ENCODE data around the gene BSN.

The BSN gene

GRCh38 chr3:49629451-49629850, 75.2 kb downstream of the BSN start:
- H3K9me3 ChIP-seq (ENCODE audit: control insufficient read depth, low read length), result peaks cover 8% of the 10 kb centered on the region

DNA sequence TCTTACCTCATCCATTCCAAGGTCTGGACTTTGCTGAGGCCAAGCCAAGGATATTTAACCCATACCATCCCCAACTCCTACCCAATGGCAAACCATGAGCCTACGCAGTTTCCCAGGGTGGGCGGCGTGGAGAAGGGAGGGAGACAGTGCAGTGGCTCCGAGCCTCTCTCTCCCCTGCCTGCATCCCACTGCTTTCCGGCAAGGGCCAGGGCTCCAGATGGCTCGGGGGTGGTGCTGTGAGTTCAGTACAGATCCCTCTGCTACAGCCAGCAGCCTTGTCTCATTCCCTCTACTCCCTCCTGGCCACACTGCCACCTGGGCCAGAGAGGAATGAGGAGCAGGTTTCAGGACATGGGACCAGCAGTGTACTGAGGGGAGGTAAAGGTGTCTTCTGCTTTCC, 75.6 kb downstream of the BSN start:
- Histone ChIP-seq H3K9me3 (ENCODE audit: control insufficient read depth, low read length) (peaks cover 8% of the 10 kb centered on the region), H3K4me3 (ENCODE audit: extremely low read depth, insufficient read depth, low read length, poor library complexity, severe bottlenecking) (no peak overlapping the region), H3K4me1 (ENCODE audit: control insufficient read depth, insufficient read depth, low read length, poor library complexity, severe bottlenecking) (peaks cover 9% of the 10 kb centered on the region), H3K36me3 (ENCODE audit: control insufficient read depth, insufficient read depth, low read length) (no peaks in the 10 kb centered on the region), H3K27ac (ENCODE audit: low read depth, low read length, severe bottlenecking) (no peak overlapping the region)
- 91% methylated on average over 5 of the region's 6 CpGs; no CpG with 5 or more reads in 1 of the 2 experiments for WGBS, 2 experiments (ENCODE audit: insufficient coverage in 2 of 2)

More at GRCh38 chr3:49629451-49629850, 75.2 kb downstream of the BSN start:
- no peak overlapping the region for H3K4me3 ChIP-seq (ENCODE audit: extremely low read depth, insufficient read depth, low read length, poor library complexity, severe bottlenecking)
- H3K4me1 ChIP-seq (ENCODE audit: control insufficient read depth, insufficient read depth, low read length, poor library complexity, severe bottlenecking), result peaks cover 9% of the 10 kb centered on the region
- H3K36me3 ChIP-seq (ENCODE audit: control insufficient read depth, insufficient read depth, low read length), result no peaks in the 10 kb centered on the region
- no peak overlapping the region for H3K27ac ChIP-seq (ENCODE audit: low read depth, low read length, severe bottlenecking)
- WGBS, 2 experiments (ENCODE audit: insufficient coverage in 2 of 2), result 90 to 93% methylated on average over 3 to 4 of the region's 4 CpGs

DNA sequence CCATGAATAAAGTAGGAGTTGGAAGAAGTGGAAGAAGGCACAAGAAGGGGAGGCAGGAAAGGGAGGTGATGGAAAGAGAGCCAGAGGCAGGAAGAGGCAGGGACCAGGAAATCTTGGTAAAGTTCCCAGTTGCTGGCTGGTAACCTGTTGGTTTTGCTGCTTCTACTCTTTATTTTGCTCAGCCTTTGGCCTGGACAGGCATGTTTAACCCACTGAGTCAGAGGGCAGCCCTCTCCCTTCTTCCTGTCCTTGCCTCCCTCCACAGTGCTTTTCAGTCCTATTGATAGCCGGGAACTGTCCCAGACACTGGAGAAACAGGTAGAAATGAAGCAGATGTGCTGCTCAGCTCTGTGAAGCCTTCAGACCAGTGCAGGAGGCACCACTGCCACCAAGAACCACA, 76.5 kb downstream of the BSN start:
- peaks cover 6% of the 10 kb centered on the region for H3K4me1 ChIP-seq (ENCODE audit: control insufficient read depth, insufficient read depth, low read length, poor library complexity, severe bottlenecking)
- WGBS, 2 experiments (ENCODE audit: insufficient coverage in 2 of 2), result 100% methylated on average over 1 of the region's 1 CpG; no CpG with 5 or more reads in 1 of the 2 experiments
- H3K27ac ChIP-seq (ENCODE audit: low read depth, low read length, severe bottlenecking), result no peak overlapping the region
- H3K9me3 ChIP-seq (ENCODE audit: control insufficient read depth, low read length), result peaks cover 8% of the 10 kb centered on the region
- no peak overlapping the region for H3K4me3 ChIP-seq (ENCODE audit: extremely low read depth, insufficient read depth, low read length, poor library complexity, severe bottlenecking)
- no peaks in the 10 kb centered on the region for H3K36me3 ChIP-seq (ENCODE audit: control insufficient read depth, insufficient read depth, low read length)

DNA sequence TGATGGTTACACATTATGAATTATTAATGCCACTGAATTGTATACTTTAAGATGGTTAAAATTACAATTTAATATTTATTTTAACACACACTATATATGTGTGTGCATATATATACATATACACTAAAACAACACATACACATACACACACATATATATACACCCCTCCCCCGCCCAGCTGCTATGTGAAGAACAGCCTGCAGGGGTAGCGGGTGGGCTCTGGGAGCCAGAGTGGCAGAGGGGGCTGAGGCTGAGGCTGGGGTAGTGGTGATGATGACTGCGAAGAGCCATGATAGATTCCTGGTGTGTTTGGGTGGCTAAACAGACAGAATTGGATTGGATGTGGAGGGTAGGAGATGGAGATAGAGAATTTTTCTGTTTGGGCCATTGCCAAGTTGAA, 80.5 kb downstream of the BSN start:
- Histone ChIP-seq H3K4me3 (ENCODE audit: extremely low read depth, insufficient read depth, low read length, poor library complexity, severe bottlenecking) (no peak overlapping the region), H3K9me3 (ENCODE audit: control insufficient read depth, low read length) (peaks cover 8% of the 10 kb centered on the region), H3K36me3 (ENCODE audit: control insufficient read depth, insufficient read depth, low read length) (no peaks in the 10 kb centered on the region), H3K4me1 (ENCODE audit: control insufficient read depth, insufficient read depth, low read length, poor library complexity, severe bottlenecking) (peaks cover 15% of the 10 kb centered on the region), H3K27ac (ENCODE audit: low read depth, low read length, severe bottlenecking) (no peak overlapping the region)
- 62 to 83% methylated on average over 2 of the region's 3 CpGs for WGBS, 2 experiments (ENCODE audit: insufficient coverage in 2 of 2)

DNA sequence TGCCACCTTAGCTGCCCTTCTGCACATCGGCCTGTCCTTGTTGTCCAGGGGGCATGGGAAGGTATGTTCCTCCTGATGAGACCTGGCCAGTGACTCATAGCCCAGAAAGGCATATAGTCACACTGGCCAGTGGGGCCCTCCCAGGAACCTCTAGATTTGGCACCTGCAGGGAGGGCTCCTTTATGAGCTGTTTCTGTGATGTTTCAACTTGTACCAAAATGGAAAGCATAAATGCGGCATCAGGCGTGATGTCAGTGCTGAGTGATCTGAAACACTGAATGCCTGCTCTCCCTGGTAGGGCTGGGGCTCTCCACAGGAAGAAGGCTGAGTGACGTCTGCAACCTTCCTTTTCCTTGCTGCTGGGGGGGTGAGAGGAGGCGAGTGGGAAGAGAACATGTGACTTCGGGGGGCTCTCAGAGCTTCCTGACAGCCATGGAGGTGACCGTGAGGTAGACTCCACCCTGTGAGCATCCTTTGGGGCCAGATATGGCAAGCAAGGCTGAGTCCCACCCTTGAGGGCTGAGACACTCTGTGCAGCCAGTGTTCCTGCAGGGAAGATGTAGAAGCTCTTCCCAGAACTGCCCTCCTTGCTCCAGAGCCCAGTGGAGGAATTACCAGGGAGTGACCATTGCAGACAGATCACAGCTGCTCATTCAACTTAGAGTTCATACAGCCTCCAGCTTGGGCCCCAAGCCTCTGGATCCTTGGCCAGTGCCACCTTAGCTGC, 82.8 kb downstream of the BSN start:
- no peak overlapping the region for H3K27ac ChIP-seq (ENCODE audit: low read depth, low read length, severe bottlenecking)
- WGBS, 2 experiments (ENCODE audit: insufficient coverage in 2 of 2), result 74 to 76% methylated on average over 6 to 7 of the region's 7 CpGs
- H3K36me3 ChIP-seq (ENCODE audit: control insufficient read depth, insufficient read depth, low read length), result no peaks in the 10 kb centered on the region
- H3K4me1 ChIP-seq (ENCODE audit: control insufficient read depth, insufficient read depth, low read length, poor library complexity, severe bottlenecking), result peaks cover 15% of the 10 kb centered on the region
- no peaks in the 10 kb centered on the region for H3K9me3 ChIP-seq (ENCODE audit: control insufficient read depth, low read length)
- H3K4me3 ChIP-seq (ENCODE audit: extremely low read depth, insufficient read depth, low read length, poor library complexity, severe bottlenecking), result no peak overlapping the region

DNA sequence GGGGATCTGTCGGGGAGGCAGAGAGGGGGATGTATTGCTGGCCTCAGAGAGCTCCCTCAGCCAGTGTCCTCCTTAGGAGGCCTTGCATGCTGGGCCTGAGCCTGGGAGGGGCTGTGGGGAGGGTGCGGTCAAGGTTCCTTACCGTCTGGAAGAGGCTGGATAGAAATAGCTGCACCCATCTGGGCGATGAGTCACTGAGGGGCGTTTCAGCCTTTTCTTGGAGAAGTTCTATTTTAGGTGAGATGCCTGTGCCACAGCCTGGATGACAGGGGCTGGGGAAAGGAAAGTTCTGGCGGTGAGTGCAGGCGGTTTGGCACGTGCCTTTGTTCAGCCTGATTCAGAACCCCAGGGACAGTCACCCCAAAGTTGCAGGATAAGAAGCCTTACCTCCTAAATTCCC, 84.2 kb downstream of the BSN start:
- Histone ChIP-seq H3K36me3 (ENCODE audit: control insufficient read depth, insufficient read depth, low read length) (no peaks in the 10 kb centered on the region), H3K4me1 (ENCODE audit: control insufficient read depth, insufficient read depth, low read length, poor library complexity, severe bottlenecking) (peaks cover 15% of the 10 kb centered on the region), H3K9me3 (ENCODE audit: control insufficient read depth, low read length) (no peaks in the 10 kb centered on the region), H3K27ac (ENCODE audit: low read depth, low read length, severe bottlenecking) (no peak overlapping the region), H3K4me3 (ENCODE audit: extremely low read depth, insufficient read depth, low read length, poor library complexity, severe bottlenecking) (no peak overlapping the region)
- WGBS, 2 experiments (ENCODE audit: insufficient coverage in 2 of 2), result 60 to 83% methylated on average over 5 to 8 of the region's 8 CpGs

DNA sequence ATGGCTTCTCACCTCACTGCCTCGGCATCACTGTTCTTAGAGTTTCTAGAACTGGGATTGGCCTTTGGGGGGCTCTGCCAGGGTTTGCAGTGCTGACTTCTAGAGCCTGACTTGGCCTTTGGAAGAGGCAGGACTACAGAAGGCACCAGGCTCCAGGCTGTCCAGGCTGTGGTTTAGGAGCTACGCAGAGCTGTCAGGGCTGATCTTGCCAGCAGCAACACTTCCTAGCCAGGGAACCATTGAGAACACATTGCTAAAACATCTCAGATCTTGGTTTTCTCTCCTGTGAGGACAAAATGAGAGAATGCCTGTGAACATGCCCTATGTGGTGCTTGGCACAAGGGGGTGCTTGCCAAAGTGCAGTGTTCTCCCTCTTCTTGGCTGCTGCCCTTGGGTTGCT, 85.3 kb downstream of the BSN start:
- Histone ChIP-seq H3K9me3 (ENCODE audit: control insufficient read depth, low read length) (no peaks in the 10 kb centered on the region), H3K27ac (ENCODE audit: low read depth, low read length, severe bottlenecking) (no peak overlapping the region), H3K36me3 (ENCODE audit: control insufficient read depth, insufficient read depth, low read length) (no peaks in the 10 kb centered on the region), H3K4me1 (ENCODE audit: control insufficient read depth, insufficient read depth, low read length, poor library complexity, severe bottlenecking) (peaks cover 15% of the 10 kb centered on the region), H3K4me3 (ENCODE audit: extremely low read depth, insufficient read depth, low read length, poor library complexity, severe bottlenecking) (no peak overlapping the region)
- 92 to 100% methylated on average over 1 to 2 of the region's 2 CpGs for WGBS, 2 experiments (ENCODE audit: insufficient coverage in 2 of 2)

GRCh38 chr3:49641292-49641691, 87.0 kb downstream of the BSN start:
- 70 to 80% methylated on average over 5 to 6 of the region's 7 CpGs for WGBS, 2 experiments (ENCODE audit: insufficient coverage in 2 of 2)
- Histone ChIP-seq H3K4me1 (ENCODE audit: control insufficient read depth, insufficient read depth, low read length, poor library complexity, severe bottlenecking) (peaks cover 15% of the 10 kb centered on the region), H3K9me3 (ENCODE audit: control insufficient read depth, low read length) (no peaks in the 10 kb centered on the region), H3K27ac (ENCODE audit: low read depth, low read length, severe bottlenecking) (no peak overlapping the region), H3K4me3 (ENCODE audit: extremely low read depth, insufficient read depth, low read length, poor library complexity, severe bottlenecking) (no peak overlapping the region), H3K36me3 (ENCODE audit: control insufficient read depth, insufficient read depth, low read length) (no peaks in the 10 kb centered on the region)

- no peak overlapping the region for H3K27ac ChIP-seq (ENCODE audit: low read depth, low read length, severe bottlenecking)
- no peaks in the 10 kb centered on the region for H3K9me3 ChIP-seq (ENCODE audit: control insufficient read depth, low read length)
- no peak overlapping the region for H3K4me3 ChIP-seq (ENCODE audit: extremely low read depth, insufficient read depth, low read length, poor library complexity, severe bottlenecking)
- H3K4me1 ChIP-seq (ENCODE audit: control insufficient read depth, insufficient read depth, low read length, poor library complexity, severe bottlenecking), result peaks cover 15% of the 10 kb centered on the region
- no peaks in the 10 kb centered on the region for H3K36me3 ChIP-seq (ENCODE audit: control insufficient read depth, insufficient read depth, low read length)
- 93 to 94% methylated on average over 13 to 14 of the region's 14 CpGs for WGBS, 2 experiments (ENCODE audit: insufficient coverage in 2 of 2)
Observed at GRCh38 chr3:49641921-49642707, 87.8 kb downstream of the BSN start.

DNA sequence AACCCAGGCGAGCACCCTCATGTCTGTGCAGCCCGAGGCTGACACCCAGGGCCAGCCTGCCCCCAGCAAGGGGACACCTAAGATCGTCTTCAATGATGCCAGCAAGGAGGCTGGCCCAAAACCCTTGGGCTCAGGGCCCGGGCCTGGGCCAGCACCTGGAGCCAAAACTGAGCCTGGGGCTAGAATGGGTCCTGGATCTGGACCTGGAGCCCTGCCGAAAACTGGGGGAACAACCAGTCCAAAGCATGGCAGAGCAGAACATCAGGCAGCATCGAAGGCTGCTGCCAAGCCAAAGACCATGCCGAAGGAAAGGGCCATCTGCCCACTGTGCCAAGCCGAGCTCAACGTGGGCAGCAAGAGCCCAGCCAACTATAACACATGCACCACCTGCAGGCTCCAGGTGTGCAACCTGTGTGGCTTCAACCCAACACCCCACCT, 88.5 kb downstream of the BSN start:
- Histone ChIP-seq H3K27ac (ENCODE audit: low read depth, low read length, severe bottlenecking) (no peak overlapping the region), H3K9me3 (ENCODE audit: control insufficient read depth, low read length) (no peaks in the 10 kb centered on the region), H3K4me3 (ENCODE audit: extremely low read depth, insufficient read depth, low read length, poor library complexity, severe bottlenecking) (no peak overlapping the region), H3K36me3 (ENCODE audit: control insufficient read depth, insufficient read depth, low read length) (no peaks in the 10 kb centered on the region), H3K4me1 (ENCODE audit: control insufficient read depth, insufficient read depth, low read length, poor library complexity, severe bottlenecking) (peaks cover 14% of the 10 kb centered on the region)
- WGBS, 2 experiments (ENCODE audit: insufficient coverage in 2 of 2), result 91 to 94% methylated on average over 8 of the region's 9 CpGs

DNA sequence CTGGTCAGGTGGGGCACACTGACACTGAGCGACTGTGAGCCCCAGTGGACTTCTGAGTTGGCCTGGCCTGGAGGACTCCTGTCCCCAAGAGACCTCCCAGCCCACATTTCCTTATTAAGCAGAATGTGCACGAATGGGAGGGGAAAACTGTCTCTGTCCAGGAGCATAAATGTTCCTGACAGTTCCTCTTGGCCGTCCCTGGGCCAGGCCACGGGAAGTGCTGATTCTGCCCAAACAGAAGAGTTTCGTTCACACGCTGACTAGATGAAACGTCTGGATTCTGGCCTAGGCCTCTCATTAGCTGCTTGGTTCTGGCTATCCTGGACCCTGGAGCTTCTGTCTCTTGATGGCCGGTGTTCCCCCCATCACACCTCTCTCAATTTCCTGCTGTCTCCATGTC, 90.4 kb downstream of the BSN start:
- peaks cover 22% of the 10 kb centered on the region for H3K4me1 ChIP-seq (ENCODE audit: control insufficient read depth, insufficient read depth, low read length, poor library complexity, severe bottlenecking)
- H3K4me3 ChIP-seq (ENCODE audit: extremely low read depth, insufficient read depth, low read length, poor library complexity, severe bottlenecking), result no peak overlapping the region
- H3K9me3 ChIP-seq (ENCODE audit: control insufficient read depth, low read length), result no peaks in the 10 kb centered on the region
- 85 to 88% methylated on average over 6 to 7 of the region's 8 CpGs for WGBS, 2 experiments (ENCODE audit: insufficient coverage in 2 of 2)
- H3K27ac ChIP-seq (ENCODE audit: low read depth, low read length, severe bottlenecking), result no peak overlapping the region
- H3K36me3 ChIP-seq (ENCODE audit: control insufficient read depth, insufficient read depth, low read length), result no peaks in the 10 kb centered on the region

All from mesodermal cell (in vitro differentiated cells).